Measurements from ENCODE around the gene GOLGA8N. TPM values are rescaled to one million over a fixed set of nuclear protein-coding genes. Genes with fewer than 3 reads are reported as not detected.
A peak's percentile ranks its signal among the peaks of the same experiment; 100 is the strongest.

Gene GOLGA8N
- total and polyA plus RNA-seq, 10 of the 15 experiments (the other 5 are each of a cell fraction or from before 2014, with no cell fraction given), result 0.02 to 0.33 (median 0.19) TPM

DNA sequence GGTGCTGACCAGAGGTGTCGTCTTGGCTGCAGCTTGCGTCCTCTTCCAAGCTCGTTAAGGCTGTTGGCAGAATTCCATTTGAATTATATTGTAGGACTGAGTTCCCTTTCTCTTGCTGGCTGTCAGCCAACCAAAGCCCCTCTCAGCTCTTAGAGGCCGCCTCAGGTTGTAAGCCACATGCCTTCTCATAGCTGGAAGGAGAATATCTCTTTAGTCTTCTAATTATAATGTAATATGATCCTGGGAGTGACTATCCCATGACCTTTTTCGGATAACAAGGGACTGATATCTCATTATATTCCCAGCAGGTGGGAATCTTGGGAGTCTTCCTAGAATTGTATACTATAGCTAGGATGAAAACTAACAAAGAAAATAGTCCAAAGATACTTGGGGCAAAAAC lies 53.0 kb downstream of the GOLGA8N start (continued):
- TF ChIP-seq, protein P1, sequence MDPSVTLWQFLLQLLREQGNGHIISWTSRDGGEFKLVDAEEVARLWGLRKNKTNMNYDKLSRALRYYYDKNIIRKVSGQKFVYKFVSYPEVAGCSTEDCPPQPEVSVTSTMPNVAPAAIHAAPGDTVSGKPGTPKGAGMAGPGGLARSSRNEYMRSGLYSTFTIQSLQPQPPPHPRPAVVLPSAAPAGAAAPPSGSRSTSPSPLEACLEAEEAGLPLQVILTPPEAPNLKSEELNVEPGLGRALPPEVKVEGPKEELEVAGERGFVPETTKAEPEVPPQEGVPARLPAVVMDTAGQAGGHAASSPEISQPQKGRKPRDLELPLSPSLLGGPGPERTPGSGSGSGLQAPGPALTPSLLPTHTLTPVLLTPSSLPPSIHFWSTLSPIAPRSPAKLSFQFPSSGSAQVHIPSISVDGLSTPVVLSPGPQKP (IDR thresholded peaks at IDR 0.05; ENCODE audit: low read depth, low read length), result no peak
- no peak for TF ChIP-seq RCOR1 (conservative IDR thresholded peaks at IDR 0.05; ENCODE audit: low read depth, low read length)
- TF ChIP-seq NFIC (IDR thresholded peaks at IDR 0.05; ENCODE audit: low read depth, low read length), result no peak

DNA sequence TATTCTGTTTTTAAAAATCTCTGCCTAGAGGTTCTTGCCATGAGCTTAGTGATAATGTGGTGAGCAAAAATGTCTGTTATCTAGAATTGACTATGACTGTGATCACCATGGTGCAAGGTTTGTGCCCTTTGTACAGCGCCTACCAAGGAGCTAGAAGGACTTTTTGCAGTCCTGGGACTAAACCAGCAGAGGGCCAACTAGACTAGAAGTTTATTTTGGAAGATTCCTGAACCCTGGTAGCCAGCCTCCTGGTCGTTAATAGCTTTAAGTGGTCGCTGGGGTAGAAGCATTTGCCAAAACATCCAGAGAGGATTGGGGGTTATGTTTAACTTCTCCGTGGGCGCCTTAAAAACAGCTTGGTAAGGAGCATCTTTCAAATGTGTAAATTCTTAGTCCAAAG lies 56.1 kb downstream of the GOLGA8N start:
- Histone ChIP-seq H3K4me1 (ENCODE audit: control insufficient read depth, insufficient read depth, low read length) (no peaks in the 10 kb centered on the region), H3K27ac (ENCODE audit: control insufficient read depth, insufficient read depth) (no peak overlapping the region), H3K9me3 (replicated peaks; ENCODE audit: control insufficient read depth, insufficient read depth, low read length) (no peaks in the 10 kb centered on the region), H4K20me1 (ENCODE audit: control insufficient read depth, insufficient read depth) (no peaks in the 10 kb centered on the region), H3K79me2 (ENCODE audit: control insufficient read depth, insufficient read depth, low read length) (no peaks in the 10 kb centered on the region), H3K27me3 (replicated peaks in 1 of 2; ENCODE audit: control insufficient read depth in 2 of 2, insufficient read depth in 2 of 2, low read length in 1 of 2) (no peaks in the 10 kb centered on the region), H3K36me3 (ENCODE audit: control insufficient read depth in 2 of 2, insufficient read depth in 2 of 2, low read length in 1 of 2) (peaks cover 0 to 8% of the 10 kb centered on the region in 2 experiments; a peak in 2 of 4 replicates), H2AFZ (ENCODE audit: control insufficient read depth, low read depth, low read length) (no peak overlapping the region), H3K4me2 (ENCODE audit: control insufficient read depth, insufficient read depth) (no peak overlapping the region), H3K9ac (ENCODE audit: control insufficient read depth, insufficient read depth, low read length) (no peak overlapping the region), H3K4me3 (no peak overlapping the region)
- BruUV-seq (replicated peaks), result no TSS peak
- CTCF ChIA-PET, result interaction anchor here (0.6 to 3.3 kb wide), 8 partner anchors 13 to 347 kb away, joined by 3 to 13 read pairs (median 3); no protein-coding TSS in a partner anchor
- in situ Hi-C loops (cut with MboI), result no loop called here
- 90% methylated on average over 5 of the region's 5 CpGs for WGBS (ENCODE audit: insufficient coverage, insufficient replicate concordance, low lambda C conversion rate, missing lambda C conversion rate)
- SMC1A ChIA-PET (ENCODE audit: uncharacterized antibody, unreplicated experiment), result interaction anchor here (1.4 to 3.8 kb wide), 3 partner anchors 10 to 13 kb away, joined by 3 to 22 read pairs (median 6); no protein-coding TSS in a partner anchor
- intact Hi-C loops (cut with micrococcal nuclease; ENCODE audit: unreplicated experiment), result no loop called here
- FAIRE-seq, result no peak
- no peak for ATAC-seq
- DNase-seq (ENCODE audit: low read depth, low spot score), result no peak
- POLR2A ChIA-PET, result interaction anchor here (1.4 kb wide), 1 partner anchor 13 kb away, joined by 3 read pairs; no protein-coding TSS in a partner anchor
- RAD21 ChIA-PET (ENCODE audit: unreplicated experiment), result no interaction called here
- TF ChIP-seq, protein P2, sequence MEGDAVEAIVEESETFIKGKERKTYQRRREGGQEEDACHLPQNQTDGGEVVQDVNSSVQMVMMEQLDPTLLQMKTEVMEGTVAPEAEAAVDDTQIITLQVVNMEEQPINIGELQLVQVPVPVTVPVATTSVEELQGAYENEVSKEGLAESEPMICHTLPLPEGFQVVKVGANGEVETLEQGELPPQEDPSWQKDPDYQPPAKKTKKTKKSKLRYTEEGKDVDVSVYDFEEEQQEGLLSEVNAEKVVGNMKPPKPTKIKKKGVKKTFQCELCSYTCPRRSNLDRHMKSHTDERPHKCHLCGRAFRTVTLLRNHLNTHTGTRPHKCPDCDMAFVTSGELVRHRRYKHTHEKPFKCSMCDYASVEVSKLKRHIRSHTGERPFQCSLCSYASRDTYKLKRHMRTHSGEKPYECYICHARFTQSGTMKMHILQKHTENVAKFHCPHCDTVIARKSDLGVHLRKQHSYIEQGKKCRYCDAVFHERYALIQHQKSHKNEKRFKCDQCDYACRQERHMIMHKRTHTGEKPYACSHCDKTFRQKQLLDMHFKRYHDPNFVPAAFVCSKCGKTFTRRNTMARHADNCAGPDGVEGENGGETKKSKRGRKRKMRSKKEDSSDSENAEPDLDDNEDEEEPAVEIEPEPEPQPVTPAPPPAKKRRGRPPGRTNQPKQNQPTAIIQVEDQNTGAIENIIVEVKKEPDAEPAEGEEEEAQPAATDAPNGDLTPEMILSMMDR (IDR thresholded peaks at IDR 0.05 in 2 of 3, conservative IDR thresholded peaks at IDR 0.05 in 1 of 3; ENCODE audit: control insufficient read depth in 2 of 3, extremely low read depth in 1 of 3, insufficient read depth in 1 of 3, low read depth in 3 of 3, low read length in 3 of 3), result 0 out of 6 replicates have a peak, but pooled peaks of 2 of the 3 experiments have one; percentile 17 to 22
- TF ChIP-seq POLR2A (IDR thresholded peaks at IDR 0.05; ENCODE audit: low read depth, low read length) (no peak), NFIC (IDR thresholded peaks at IDR 0.05; ENCODE audit: low read depth, low read length) (no peak)

Measured in GM12878 (cell line).